ENCODE data around the gene SGPL1.
"Not testable (repeated sequence)": the region's sequence is repeated elsewhere in the genome, so short reads cannot be mapped to it uniquely, and the experiment has no call there.

The SGPL1 gene

GRCh38 chr10:70915206-70915605 lies 99.5 kb downstream of the SGPL1 start:
- H3K4me3 ChIP-seq (ENCODE audit: low read length), result no peak overlapping the region
- H2AFZ ChIP-seq (ENCODE audit: low read depth, low read length), result no peak overlapping the region
- no peaks in the 10 kb centered on the region for H3K36me3 ChIP-seq (ENCODE audit: insufficient read depth, low read length)
- no peaks in the 10 kb centered on the region for H3K9me3 ChIP-seq (ENCODE audit: low read length)
- peaks cover 45% of the 10 kb centered on the region for H3K27me3 ChIP-seq (ENCODE audit: insufficient read depth, low read length)
- H3K4me1 ChIP-seq (ENCODE audit: insufficient read depth, low read length), result no peaks in the 10 kb centered on the region

- Histone ChIP-seq H3K27me3 (ENCODE audit: insufficient read depth, low read length) (peaks cover 45% of the 10 kb centered on the region), H3K36me3 (ENCODE audit: insufficient read depth, low read length) (no peaks in the 10 kb centered on the region), H3K4me1 (ENCODE audit: insufficient read depth, low read length) (no peaks in the 10 kb centered on the region), H2AFZ (ENCODE audit: low read depth, low read length) (no peak overlapping the region), H3K9me3 (ENCODE audit: low read length) (no peaks in the 10 kb centered on the region), H3K4me3 (ENCODE audit: low read length) (no peak overlapping the region)
Measured at GRCh38 chr10:70915806-70916205, 100.1 kb downstream of the SGPL1 start.

- H3K27me3 ChIP-seq (ENCODE audit: insufficient read depth, low read length), result peaks cover 45% of the 10 kb centered on the region
- no peaks in the 10 kb centered on the region for H3K36me3 ChIP-seq (ENCODE audit: insufficient read depth, low read length)
- H3K4me3 ChIP-seq (ENCODE audit: low read length), result no peak overlapping the region
- no peaks in the 10 kb centered on the region for H3K4me1 ChIP-seq (ENCODE audit: insufficient read depth, low read length)
- H3K9me3 ChIP-seq (ENCODE audit: low read length), result no peaks in the 10 kb centered on the region
- H2AFZ ChIP-seq (ENCODE audit: low read depth, low read length), result no peak overlapping the region
Measured at GRCh38 chr10:70916241-70916640, 100.5 kb downstream of the SGPL1 start.

- H3K36me3 ChIP-seq (ENCODE audit: insufficient read depth, low read length), result no peaks in the 10 kb centered on the region
- H3K27me3 ChIP-seq (ENCODE audit: insufficient read depth, low read length), result peaks cover 45% of the 10 kb centered on the region
- no peaks in the 10 kb centered on the region for H3K4me1 ChIP-seq (ENCODE audit: insufficient read depth, low read length)
- no peaks in the 10 kb centered on the region for H3K9me3 ChIP-seq (ENCODE audit: low read length)
- no peak overlapping the region for H2AFZ ChIP-seq (ENCODE audit: low read depth, low read length)
- H3K4me3 ChIP-seq (ENCODE audit: low read length), result no peak overlapping the region
Measured at GRCh38 chr10:70917226-70917625, 101.5 kb downstream of the SGPL1 start.

- H3K9me3 ChIP-seq (ENCODE audit: low read length), result no peaks in the 10 kb centered on the region
- H3K27me3 ChIP-seq (ENCODE audit: insufficient read depth, low read length), result peaks cover 47% of the 10 kb centered on the region
- no peak overlapping the region for H3K4me3 ChIP-seq (ENCODE audit: low read length)
- no peaks in the 10 kb centered on the region for H3K36me3 ChIP-seq (ENCODE audit: insufficient read depth, low read length)
- no peaks in the 10 kb centered on the region for H3K4me1 ChIP-seq (ENCODE audit: insufficient read depth, low read length)
- H2AFZ ChIP-seq (ENCODE audit: low read depth, low read length), result no peak overlapping the region
Measured at GRCh38 chr10:70917635-70918034, 101.9 kb downstream of the SGPL1 start.

- H3K36me3 ChIP-seq (ENCODE audit: insufficient read depth, low read length), result no peaks in the 10 kb centered on the region
- no peaks in the 10 kb centered on the region for H3K9me3 ChIP-seq (ENCODE audit: low read length)
- H3K4me1 ChIP-seq (ENCODE audit: insufficient read depth, low read length), result no peaks in the 10 kb centered on the region
- peaks cover 34% of the 10 kb centered on the region for H3K27me3 ChIP-seq (ENCODE audit: insufficient read depth, low read length)
- H2AFZ ChIP-seq (ENCODE audit: low read depth, low read length), result no peak overlapping the region
- H3K4me3 ChIP-seq (ENCODE audit: low read length), result no peak overlapping the region
Measured at GRCh38 chr10:70918851-70919530, 103.2 kb downstream of the SGPL1 start.

GRCh38 chr10:70919906-70920305 lies 104.2 kb downstream of the SGPL1 start:
- not testable (repeated sequence) for H3K4me1 ChIP-seq (ENCODE audit: insufficient read depth, low read length); H2AFZ ChIP-seq (ENCODE audit: low read depth, low read length); H3K36me3 ChIP-seq (ENCODE audit: insufficient read depth, low read length); H3K9me3 ChIP-seq (ENCODE audit: low read length); H3K4me3 ChIP-seq (ENCODE audit: low read length)
- peaks cover 29% of the 10 kb centered on the region for H3K27me3 ChIP-seq (ENCODE audit: insufficient read depth, low read length)

- H3K9me3 ChIP-seq (ENCODE audit: low read length), result no peaks in the 10 kb centered on the region
- no peak overlapping the region for H2AFZ ChIP-seq (ENCODE audit: low read depth, low read length)
- peaks cover 24% of the 10 kb centered on the region for H3K27me3 ChIP-seq (ENCODE audit: insufficient read depth, low read length)
- H3K36me3 ChIP-seq (ENCODE audit: insufficient read depth, low read length), result no peaks in the 10 kb centered on the region
- H3K4me1 ChIP-seq (ENCODE audit: insufficient read depth, low read length), result no peaks in the 10 kb centered on the region
- no peak overlapping the region for H3K4me3 ChIP-seq (ENCODE audit: low read length)
Measured at GRCh38 chr10:70920519-70920918, 104.8 kb downstream of the SGPL1 start.

- Histone ChIP-seq H3K36me3 (ENCODE audit: insufficient read depth, low read length) (no peaks in the 10 kb centered on the region), H3K9me3 (ENCODE audit: low read length) (no peaks in the 10 kb centered on the region), H3K27me3 (ENCODE audit: insufficient read depth, low read length) (peaks cover 18% of the 10 kb centered on the region), H3K4me3 (ENCODE audit: low read length) (no peak overlapping the region), H3K4me1 (ENCODE audit: insufficient read depth, low read length) (no peaks in the 10 kb centered on the region), H2AFZ (ENCODE audit: low read depth, low read length) (no peak overlapping the region)
Measured at GRCh38 chr10:70921285-70921684, 105.5 kb downstream of the SGPL1 start.

GRCh38 chr10:70923696-70924095 lies 107.9 kb downstream of the SGPL1 start:
- peaks cover 13% of the 10 kb centered on the region for H3K27me3 ChIP-seq (ENCODE audit: insufficient read depth, low read length)
- no peak overlapping the region for H3K4me3 ChIP-seq (ENCODE audit: low read length)
- H3K9me3 ChIP-seq (ENCODE audit: low read length), result no peaks in the 10 kb centered on the region
- no peaks in the 10 kb centered on the region for H3K4me1 ChIP-seq (ENCODE audit: insufficient read depth, low read length)
- H3K36me3 ChIP-seq (ENCODE audit: insufficient read depth, low read length), result no peaks in the 10 kb centered on the region
- no peak overlapping the region for H2AFZ ChIP-seq (ENCODE audit: low read depth, low read length)

- Histone ChIP-seq H2AFZ (ENCODE audit: low read depth, low read length) (no peak overlapping the region), H3K4me1 (ENCODE audit: insufficient read depth, low read length) (no peaks in the 10 kb centered on the region), H3K27me3 (ENCODE audit: insufficient read depth, low read length) (peaks cover 12% of the 10 kb centered on the region), H3K4me3 (ENCODE audit: low read length) (no peak overlapping the region), H3K36me3 (ENCODE audit: insufficient read depth, low read length) (no peaks in the 10 kb centered on the region), H3K9me3 (ENCODE audit: low read length) (no peaks in the 10 kb centered on the region)
Measured at GRCh38 chr10:70925377-70926225, 109.9 kb downstream of the SGPL1 start.

- Histone ChIP-seq H3K27me3 (ENCODE audit: insufficient read depth, low read length) (peaks cover 19% of the 10 kb centered on the region), H2AFZ (ENCODE audit: low read depth, low read length) (no peak overlapping the region), H3K9me3 (ENCODE audit: low read length) (no peaks in the 10 kb centered on the region), H3K4me3 (ENCODE audit: low read length) (no peak overlapping the region), H3K4me1 (ENCODE audit: insufficient read depth, low read length) (no peaks in the 10 kb centered on the region), H3K36me3 (ENCODE audit: insufficient read depth, low read length) (no peaks in the 10 kb centered on the region)
Measured at GRCh38 chr10:70926226-70927000, 110.7 kb downstream of the SGPL1 start.
